WTC11 (cell line): ENCODE data around the gene ABAT.

Experiments used
- IRF2 ChIP-seq: sonication (generic); formaldehyde crosslinking; IDR thresholded peaks from 2 replicates; pipeline ENCODE4 v1.8.0; 2022; ENCODE audit warnings: low read depth, missing genetic modification reagents, borderline replicate concordance
- MAX ChIP-seq: sonication (generic); formaldehyde crosslinking; IDR thresholded peaks from 2 replicates; pipeline ENCODE4 v1.8.0; 2022; ENCODE audit warnings: mild to moderate bottlenecking, missing genetic modification reagents
- NR3C1 ChIP-seq: sonication (generic); formaldehyde crosslinking; conservative IDR thresholded peaks from 2 replicates; pipeline ENCODE4 v1.8.1; 2023; ENCODE audit warnings: low read depth, mild to moderate bottlenecking, missing genetic modification reagents
- PRDM15 ChIP-seq: sonication (generic); formaldehyde crosslinking; IDR thresholded peaks from 2 replicates; pipeline ENCODE4 v1.8.0; 2022; ENCODE audit warnings: missing genetic modification reagents

- no peak for TF ChIP-seq PRDM15 (CRISPR knock-in tag)
- TF ChIP-seq NR3C1 (CRISPR knock-in tag), result no peak
- TF ChIP-seq IRF2 (CRISPR knock-in tag), result no peak
- TF ChIP-seq MAX, result no peak
Measured at GRCh38 chr16:8712589-8713361, 38.4 kb downstream of the ABAT start.
